Measurements from ENCODE around the gene PIM1. TPM values are rescaled to one million over a fixed set of nuclear protein-coding genes. Genes with fewer than 3 reads are reported as not detected.
A peak's percentile ranks its signal among the peaks of the same experiment; 100 is the strongest.

Gene PIM1
- total and polyA plus RNA-seq, 9 of the 15 experiments (the other 6 are each of a cell fraction or from before 2014, with no cell fraction given) = 19.0 to 789 (median 212) TPM

DNA sequence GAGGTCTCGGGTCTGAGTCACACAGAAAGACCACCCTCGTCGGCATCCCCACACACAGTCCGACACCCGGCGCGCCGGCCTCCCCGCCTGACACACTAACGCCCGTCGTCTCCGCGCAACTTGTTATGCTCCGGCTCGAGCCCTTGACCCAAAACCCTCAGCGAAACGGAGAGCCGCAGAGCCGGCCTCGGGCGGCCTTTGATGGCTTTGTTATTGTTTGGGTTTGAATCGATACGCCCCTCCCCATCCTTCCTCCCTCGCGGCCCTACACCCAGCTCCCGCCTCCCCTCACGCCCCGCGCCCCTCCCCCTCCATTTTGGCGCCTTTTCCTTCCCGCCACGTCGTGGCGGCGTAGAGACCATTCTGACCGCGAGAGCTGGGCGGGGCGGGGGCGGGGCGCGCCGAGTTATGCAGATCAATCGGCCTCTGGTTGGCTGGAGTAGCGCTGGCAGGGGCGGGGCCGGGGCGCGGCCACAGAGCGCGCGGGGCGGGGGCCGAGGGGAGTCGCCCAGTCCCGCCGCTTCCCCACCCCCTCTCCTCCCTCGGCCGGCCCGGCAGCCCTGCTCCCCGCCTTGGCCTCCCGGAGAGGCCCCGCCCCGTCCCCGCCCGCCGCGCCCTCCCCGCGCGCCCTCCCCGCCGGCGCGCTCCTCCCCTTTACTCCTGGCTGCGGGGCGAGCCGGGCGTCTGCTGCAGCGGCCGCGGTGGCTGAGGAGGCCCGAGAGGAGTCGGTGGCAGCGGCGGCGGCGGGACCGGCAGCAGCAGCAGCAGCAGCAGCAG lies at the start of gene PIM1 (continued):
- TF ChIP-seq MYBL2 (IDR thresholded peaks at IDR 0.05; ENCODE audit: low read depth) (peak; percentile 70; the same call in 1 of the 2 replicates), MYBL2 (CRISPR knock-in tag; IDR thresholded peaks at IDR 0.05; ENCODE audit: borderline replicate concordance) (no peak), C11orf30 (IDR thresholded peaks at IDR 0.05; ENCODE audit: low read depth) (no peak), FOXP1 (CRISPR knock-in tag; IDR thresholded peaks at IDR 0.05) (0 out of 2 replicates have a peak, but pooled peaks have one; percentile 11), KHSRP (IDR thresholded peaks at IDR 0.05) (no peak), PHB2 (IDR thresholded peaks at IDR 0.05; ENCODE audit: low read depth) (no peak), MTA2 (IDR thresholded peaks at IDR 0.05; ENCODE audit: low read depth) (no peak), MTA3 (IDR thresholded peaks at IDR 0.05; ENCODE audit: borderline replicate concordance) (no peak; the same call in 1 of the 2 replicates), SMC3 (conservative IDR thresholded peaks at IDR 0.05; ENCODE audit: insufficient read depth, low read depth, low read length) (no peak), HNRNPLL (IDR thresholded peaks at IDR 0.05; ENCODE audit: low read depth, low read length, poor library complexity, severe bottlenecking) (peak; percentile 42), CC2D1A (IDR thresholded peaks at IDR 0.05) (peak; percentile 15; the same call in 1 of the 2 replicates), TBL1XR1 (IDR thresholded peaks at IDR 0.05; ENCODE audit: low read length in 2 of 2) (peak; percentile 50 to 77; a peak in 3 of 4 replicates), BMI1 (IDR thresholded peaks at IDR 0.05; ENCODE audit: low read length) (no peak), PHF8 (IDR thresholded peaks at IDR 0.05; ENCODE audit: borderline replicate concordance, low read length) (peak; percentile 51; the same call in 1 of the 2 replicates), DMBX1 (CRISPR knock-in tag; IDR thresholded peaks at IDR 0.05; ENCODE audit: borderline replicate concordance) (no peak)
- TF ChIP-seq, protein P1, sequence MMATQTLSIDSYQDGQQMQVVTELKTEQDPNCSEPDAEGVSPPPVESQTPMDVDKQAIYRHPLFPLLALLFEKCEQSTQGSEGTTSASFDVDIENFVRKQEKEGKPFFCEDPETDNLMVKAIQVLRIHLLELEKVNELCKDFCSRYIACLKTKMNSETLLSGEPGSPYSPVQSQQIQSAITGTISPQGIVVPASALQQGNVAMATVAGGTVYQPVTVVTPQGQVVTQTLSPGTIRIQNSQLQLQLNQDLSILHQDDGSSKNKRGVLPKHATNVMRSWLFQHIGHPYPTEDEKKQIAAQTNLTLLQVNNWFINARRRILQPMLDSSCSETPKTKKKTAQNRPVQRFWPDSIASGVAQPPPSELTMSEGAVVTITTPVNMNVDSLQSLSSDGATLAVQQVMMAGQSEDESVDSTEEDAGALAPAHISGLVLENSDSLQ (IDR thresholded peaks at IDR 0.05) = peak; percentile 26; the same call in 1 of the 2 replicates
- TF ChIP-seq, protein P2, sequence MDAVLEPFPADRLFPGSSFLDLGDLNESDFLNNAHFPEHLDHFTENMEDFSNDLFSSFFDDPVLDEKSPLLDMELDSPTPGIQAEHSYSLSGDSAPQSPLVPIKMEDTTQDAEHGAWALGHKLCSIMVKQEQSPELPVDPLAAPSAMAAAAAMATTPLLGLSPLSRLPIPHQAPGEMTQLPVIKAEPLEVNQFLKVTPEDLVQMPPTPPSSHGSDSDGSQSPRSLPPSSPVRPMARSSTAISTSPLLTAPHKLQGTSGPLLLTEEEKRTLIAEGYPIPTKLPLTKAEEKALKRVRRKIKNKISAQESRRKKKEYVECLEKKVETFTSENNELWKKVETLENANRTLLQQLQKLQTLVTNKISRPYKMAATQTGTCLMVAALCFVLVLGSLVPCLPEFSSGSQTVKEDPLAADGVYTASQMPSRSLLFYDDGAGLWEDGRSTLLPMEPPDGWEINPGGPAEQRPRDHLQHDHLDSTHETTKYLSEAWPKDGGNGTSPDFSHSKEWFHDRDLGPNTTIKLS (IDR thresholded peaks at IDR 0.05; ENCODE audit: borderline replicate concordance, low read depth) = peak; percentile 69
- TF ChIP-seq, protein P3, sequence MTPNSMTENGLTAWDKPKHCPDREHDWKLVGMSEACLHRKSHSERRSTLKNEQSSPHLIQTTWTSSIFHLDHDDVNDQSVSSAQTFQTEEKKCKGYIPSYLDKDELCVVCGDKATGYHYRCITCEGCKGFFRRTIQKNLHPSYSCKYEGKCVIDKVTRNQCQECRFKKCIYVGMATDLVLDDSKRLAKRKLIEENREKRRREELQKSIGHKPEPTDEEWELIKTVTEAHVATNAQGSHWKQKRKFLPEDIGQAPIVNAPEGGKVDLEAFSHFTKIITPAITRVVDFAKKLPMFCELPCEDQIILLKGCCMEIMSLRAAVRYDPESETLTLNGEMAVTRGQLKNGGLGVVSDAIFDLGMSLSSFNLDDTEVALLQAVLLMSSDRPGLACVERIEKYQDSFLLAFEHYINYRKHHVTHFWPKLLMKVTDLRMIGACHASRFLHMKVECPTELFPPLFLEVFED (CRISPR knock-in tag; conservative IDR thresholded peaks at IDR 0.05) = no peak
- TF ChIP-seq, protein P4, sequence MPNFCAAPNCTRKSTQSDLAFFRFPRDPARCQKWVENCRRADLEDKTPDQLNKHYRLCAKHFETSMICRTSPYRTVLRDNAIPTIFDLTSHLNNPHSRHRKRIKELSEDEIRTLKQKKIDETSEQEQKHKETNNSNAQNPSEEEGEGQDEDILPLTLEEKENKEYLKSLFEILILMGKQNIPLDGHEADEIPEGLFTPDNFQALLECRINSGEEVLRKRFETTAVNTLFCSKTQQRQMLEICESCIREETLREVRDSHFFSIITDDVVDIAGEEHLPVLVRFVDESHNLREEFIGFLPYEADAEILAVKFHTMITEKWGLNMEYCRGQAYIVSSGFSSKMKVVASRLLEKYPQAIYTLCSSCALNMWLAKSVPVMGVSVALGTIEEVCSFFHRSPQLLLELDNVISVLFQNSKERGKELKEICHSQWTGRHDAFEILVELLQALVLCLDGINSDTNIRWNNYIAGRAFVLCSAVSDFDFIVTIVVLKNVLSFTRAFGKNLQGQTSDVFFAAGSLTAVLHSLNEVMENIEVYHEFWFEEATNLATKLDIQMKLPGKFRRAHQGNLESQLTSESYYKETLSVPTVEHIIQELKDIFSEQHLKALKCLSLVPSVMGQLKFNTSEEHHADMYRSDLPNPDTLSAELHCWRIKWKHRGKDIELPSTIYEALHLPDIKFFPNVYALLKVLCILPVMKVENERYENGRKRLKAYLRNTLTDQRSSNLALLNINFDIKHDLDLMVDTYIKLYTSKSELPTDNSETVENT (CRISPR knock-in tag; IDR thresholded peaks at IDR 0.05) = peak; percentile 61
